GM18502 (cell line): ENCODE results near the gene KRTAP5-7.
"Not testable (repeated sequence)": the region's sequence is repeated elsewhere in the genome, so short reads cannot be mapped to it uniquely, and the experiment has no call there.

Experiments
- ATAC-seq: cut with Tn5 transposase; IDR thresholded peaks from one replicate; pipeline ENCODE4 v1.9.1; 2021; ENCODE audit warnings: mild to moderate bottlenecking; ENCODE audit not compliant: unreplicated experiment, poor library complexity

The KRTAP5-7 gene

DNA sequence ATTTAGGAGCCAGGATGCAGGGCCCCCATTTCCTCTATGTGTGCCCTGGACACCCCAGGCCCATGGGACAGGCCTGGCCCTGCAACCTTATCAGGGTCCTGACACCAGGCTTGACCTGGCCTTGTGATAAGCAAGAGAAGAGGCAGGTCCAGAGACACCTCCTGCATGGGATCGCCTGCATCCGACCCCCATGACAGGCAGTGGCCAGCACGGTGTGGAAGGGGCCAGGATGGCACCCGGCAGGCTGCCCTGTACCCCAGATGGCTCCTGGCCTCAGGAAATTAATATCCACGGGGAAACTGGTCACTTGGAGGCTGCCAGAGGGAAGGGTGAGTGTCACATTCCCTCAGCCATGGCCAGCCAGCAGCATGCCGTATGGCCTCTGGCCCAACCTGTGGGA lies 27.9 kb downstream of the KRTAP5-7 start:
- ATAC-seq: no peak

DNA sequence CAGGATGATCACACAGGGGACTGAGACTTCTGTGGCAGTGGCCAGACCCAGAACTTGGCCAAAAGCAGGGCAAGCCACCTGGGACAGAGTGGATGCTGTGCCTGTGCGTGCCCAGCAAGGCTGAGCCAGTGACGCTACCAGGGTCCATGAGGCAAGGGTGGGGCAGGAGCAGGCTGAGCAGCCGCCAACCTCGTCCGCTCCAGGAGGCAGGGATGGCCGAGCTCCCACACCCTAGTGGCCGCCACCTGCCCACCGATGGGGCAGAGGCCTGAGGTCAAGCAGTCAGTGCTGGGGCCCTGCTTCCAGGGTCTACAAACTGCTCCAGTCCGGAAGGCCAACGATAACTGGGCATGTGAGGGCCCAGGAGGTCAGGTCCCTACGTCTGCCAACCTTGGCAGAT lies 28.4 kb downstream of the KRTAP5-7 start:
- no peak for ATAC-seq

DNA sequence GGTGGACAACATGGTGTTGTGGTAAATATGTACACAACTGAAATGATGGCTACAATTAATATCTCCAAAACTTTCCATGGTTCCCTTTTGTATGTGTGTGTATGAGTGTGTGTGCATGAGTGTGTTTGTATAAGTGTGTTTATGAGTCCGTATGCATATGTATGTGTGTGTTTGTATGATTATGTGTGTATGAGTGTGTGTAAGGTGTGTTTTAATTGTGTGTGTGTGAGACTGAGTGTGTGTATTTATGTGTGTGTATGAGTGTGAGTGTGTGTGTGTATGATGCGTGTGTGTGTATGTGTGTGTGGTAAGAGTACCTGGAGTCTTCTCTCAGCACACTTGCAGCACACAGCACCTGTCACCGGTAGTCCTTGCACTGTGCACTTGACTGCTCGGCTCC lies 29.0 kb downstream of the KRTAP5-7 start:
- ATAC-seq: no peak

DNA sequence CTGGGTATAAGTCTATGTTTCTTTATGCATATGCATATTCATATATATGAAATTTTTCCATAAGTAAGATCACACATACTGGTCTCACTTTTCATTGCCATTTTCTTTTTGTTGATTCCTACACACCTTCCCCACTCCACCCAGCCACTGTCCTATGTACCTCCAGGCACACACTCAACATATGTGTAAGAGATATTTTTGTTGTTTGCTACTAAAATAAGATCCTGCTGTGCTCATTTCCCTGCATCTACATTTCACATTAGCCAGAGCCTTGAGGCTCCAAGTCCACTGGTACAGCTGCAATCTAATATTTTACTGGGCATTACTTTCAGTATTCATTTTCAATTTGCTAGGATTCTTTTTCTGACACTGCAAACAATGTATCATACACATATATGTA lies 30.2 kb downstream of the KRTAP5-7 start:
- no peak for ATAC-seq

DNA sequence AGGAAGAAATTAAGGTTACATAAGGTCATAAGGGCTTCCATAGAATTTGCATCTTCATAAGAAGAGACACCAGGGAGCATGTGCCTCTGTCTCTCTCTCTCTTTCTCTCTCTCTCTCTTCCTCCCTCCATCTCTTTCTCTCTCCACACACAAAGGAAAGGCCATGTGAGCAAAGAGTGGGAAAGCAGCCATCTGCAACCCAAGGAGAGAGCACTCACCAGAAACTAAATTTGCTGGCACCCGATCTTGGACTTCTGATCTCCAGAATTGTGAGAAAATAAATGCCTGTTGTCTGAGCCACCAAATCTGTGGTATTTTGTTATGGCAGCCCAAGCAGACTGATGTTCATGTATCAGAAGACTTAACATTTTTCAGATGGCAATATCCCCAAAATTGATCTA lies 31.9 kb downstream of the KRTAP5-7 start:
- ATAC-seq: no peak

DNA sequence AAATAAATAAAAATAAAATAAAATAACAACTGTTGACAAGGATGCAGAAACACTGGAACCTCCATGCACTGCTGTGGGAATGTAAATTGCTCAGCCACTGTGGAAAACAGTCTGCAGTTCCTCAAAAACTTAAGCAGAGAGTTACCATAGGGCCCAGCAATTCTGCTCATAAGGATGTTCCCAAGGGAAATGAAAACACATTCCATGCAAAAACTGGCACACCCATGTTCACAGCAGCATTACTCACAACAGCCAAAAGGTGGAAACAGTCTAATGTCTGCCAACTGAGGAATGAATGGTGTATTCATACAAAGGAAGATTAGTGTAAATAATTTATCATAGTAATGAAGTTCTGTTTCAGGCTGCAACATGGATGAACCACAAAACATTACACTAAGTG lies 35.1 kb downstream of the KRTAP5-7 start:
- no peak for ATAC-seq

DNA sequence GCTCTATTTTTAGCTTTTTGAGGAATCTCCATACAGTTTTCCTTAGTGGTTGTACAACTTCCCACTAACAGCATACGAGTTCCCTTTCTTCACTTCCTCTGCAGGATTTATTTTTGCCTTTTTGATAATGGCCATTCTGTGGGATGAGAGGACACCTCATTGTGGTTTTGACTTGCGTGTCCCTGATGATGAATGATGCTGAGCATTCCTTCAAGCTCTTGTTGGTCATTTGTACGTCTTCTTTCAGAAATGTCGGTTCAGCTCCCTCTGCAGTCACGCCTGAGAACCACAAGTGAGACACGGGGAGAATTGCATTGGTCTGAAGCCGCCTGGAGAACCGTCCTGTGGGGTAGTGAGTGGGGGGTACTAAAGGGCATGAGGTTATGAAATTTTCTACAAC lies 36.3 kb downstream of the KRTAP5-7 start:
- ATAC-seq: no peak

DNA sequence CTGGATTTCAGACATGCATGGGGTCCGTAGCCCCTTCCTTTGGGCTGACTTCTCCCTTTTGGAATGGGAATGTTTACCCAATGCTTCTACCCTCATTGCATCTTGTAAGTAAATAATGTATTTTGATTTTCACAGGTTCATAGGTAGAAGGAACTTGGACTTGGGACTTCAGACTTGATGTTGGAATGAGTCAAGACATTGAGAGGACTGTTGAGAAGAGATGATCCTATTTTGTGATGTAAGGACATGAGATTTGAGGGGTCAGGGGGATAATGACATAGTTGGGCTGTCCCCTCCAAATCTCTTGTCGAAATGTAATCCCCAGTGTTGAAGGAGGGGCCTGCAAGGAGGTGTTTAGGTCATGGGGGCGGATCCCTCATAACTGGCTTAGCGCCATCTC lies 37.4 kb downstream of the KRTAP5-7 start:
- ATAC-seq: no peak

DNA sequence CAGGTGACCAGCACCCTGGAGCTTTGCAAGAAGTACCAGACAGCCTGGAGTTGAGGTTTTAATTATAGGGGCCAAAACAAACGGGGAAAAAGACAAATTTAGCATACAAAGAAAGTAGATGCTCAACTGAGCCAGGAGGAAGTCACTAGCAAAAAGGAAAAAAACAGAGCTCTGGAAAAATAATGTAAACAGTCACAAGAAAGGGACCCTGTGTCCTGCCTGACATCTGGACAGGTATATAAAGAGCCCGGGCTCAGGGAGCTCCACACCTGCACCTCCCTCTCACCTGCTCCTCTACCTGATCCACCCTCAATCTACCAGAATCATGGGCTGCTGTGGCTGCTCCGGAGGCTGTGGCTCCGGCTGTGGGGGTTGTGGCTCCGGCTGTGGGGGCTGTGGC lies 38.2 kb downstream of the KRTAP5-7 start, which contains the start of gene KRTAP5-10:
KRTAP5-10 (plus strand) TSS at position 301 of the 400 bp plus-strand sequence; CDS start at position 326, 25 bp downstream.
- ATAC-seq: no peak

DNA sequence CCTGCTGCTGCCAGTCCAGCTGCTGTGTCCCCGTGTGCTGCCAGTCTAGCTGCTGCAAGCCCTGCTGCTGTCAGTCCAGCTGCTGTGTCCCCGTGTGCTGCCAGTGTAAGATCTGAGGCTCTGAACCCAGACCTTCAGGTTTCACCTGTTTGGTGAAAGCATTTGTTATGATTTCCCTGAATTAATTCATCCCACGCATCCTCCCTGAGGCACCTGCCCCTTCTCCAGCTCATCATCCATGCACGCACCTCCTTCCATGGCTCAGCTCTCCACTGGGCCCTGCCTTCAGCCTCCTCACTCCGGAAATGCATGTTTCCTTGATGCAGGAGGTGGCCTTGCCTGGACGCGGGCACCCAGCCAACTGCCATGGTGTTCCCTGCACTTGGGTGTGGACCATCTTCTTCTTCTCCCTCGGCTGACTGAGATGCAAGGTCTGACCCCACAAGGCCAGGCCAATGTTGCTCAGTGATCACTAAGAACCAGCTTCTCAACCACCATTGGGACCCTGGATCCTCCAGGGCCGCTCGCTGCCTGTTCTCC lies 39.1 kb downstream of the KRTAP5-7 start:
- ATAC-seq: no peak

DNA sequence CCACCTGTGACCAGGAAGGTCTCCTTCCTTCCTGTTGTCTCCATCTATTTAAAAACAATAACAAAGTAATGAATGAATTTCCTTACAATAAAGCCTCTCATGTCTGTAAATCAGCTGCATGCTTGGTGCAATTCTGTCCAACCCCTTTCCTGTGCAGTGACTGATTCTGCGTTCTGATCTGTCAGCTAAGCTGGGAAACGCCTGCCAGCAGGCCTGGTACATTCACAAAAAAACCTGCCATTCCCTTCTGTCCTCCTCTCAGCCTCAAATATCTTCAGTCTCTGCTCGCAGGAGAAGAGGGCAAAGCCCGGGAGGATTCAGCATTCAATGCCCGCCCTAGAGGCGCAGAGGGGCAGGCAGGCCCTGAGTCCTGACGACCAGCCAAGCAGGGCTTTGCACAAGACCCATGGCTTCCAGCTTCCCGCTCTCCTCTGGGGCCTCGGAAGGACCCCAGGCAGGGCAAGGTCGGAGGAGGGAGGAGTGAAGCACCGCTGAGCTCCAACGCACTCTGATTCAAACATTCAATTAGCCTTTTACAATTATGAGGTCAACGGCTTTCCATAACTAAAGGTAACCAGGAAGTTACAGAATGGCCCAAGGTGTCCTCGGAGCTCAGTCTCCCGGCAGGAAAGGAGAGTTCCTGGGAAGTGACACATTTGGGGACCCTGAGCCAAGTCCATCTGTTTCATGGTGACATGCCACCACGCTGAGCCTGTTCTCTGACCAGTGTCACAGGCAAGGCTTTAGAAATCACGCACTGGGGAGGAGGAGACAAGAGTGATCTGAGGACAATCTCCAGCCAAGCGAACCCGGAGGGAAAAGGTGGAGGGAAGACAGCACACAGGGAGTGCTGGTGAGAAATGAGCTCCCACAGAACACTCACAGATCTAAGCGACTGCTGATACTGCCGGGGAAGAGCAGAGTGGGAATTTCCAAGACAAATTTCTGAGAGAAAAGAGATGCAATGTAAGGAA lies 39.8 kb downstream of the KRTAP5-7 start:
- not testable (repeated sequence) for ATAC-seq

DNA sequence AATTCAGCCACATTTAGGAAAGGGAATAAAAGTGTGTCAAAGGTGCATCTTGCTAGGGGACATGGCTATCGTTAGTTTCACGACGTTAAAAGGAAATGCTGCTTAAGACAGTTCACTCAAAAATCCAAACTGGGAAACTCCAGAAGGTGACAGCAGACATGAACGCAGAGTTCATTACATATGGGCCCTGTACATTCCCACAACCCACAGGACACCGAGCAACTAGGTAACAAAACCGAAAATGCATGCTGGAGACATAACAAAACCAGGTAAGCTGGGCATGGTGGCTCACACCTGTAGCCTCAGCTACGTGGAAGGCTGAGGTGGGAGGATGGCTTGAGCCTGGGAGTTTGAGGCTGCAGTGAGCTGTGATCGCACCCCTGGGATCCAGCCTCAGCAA lies 40.6 kb downstream of the KRTAP5-7 start:
- ATAC-seq: not testable (repeated sequence)

DNA sequence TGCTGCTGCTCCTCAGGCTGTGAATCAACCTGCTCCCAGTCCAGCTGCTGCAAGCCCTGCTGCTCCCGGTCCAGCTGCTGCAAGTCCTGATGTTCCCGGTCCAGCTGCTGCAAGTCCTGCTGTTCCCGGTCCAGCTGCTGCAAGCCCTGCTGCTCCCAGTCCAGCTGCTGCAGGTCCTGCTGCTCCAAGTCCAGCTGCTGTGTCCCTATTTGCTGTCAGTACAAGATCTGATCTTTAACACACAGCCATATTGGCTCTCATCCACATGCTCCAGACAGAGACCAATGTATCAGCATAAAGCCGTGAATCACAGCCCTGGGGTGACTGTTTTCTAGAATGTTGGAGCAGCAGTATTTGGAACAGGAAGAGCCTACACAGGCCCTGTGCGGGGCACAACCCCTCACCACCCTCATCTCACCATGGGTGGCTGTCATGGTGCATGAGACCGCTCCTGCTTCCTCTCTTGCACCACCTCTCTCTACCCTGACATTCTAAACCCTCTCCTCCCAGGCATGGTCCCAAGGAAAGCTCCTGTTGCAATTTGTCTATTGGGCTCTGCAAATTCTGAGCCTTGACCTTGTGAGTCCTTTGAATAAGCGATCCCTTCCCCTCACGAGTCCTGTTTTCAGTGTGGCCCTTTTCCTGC lies 41.8 kb downstream of the KRTAP5-7 start:
- ATAC-seq: no peak

DNA sequence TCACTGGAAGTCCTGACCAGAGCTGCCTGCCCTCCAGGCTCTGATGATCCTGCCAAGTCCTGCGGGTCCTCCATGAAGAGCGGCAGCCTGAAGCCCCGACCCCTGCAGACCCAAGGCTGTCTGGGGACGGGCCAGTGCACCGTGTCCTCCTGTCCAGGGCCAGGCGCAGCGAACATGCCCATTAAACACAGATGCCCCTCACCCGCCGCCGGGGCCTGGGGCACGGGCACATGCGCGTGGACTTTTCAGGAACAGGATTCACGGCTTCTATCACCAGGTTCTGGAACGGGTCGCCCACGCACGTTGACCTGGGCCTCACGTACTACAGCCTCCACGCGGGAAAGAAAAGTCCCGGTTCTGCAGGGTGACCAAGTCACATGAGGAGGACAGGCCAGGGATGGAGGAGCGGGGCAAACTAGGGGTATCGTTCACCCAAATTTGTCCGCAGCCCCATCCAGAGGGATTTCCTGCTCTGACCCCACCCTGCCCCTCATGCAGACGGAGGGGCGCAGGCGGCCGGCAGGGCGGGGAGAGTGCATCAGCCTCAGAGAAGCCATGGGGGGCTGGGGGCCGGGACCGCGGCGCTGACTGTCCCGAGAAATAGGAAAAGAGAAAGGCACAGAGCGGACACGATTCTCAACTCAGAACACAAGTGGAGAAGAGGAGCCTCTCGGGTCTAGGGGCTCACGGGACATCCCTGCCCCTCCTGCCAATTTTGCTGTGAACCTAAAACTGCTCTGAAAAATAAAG lies 44.2 kb downstream of the KRTAP5-7 start:
- not testable (repeated sequence) for ATAC-seq

DNA sequence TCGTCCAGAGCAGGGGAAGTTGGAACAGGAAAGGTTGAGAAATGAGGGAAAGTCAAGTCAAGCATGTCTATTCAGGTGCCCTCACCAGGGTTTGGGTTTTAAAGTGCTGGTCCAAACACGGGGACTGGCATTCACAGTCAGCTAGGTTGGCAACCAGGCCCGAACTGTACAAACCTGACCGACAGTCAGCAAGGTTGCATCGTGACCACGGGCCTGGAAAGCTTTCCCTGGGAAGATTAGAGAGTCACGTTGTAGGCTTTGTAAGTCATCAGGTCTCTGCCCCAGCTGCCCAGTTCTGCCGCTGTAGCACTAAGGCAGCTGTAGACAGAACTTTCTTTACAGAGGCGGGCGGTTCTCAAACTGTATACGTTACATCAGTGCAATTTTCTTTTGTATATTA lies 45.7 kb downstream of the KRTAP5-7 start:
- no peak for ATAC-seq

DNA sequence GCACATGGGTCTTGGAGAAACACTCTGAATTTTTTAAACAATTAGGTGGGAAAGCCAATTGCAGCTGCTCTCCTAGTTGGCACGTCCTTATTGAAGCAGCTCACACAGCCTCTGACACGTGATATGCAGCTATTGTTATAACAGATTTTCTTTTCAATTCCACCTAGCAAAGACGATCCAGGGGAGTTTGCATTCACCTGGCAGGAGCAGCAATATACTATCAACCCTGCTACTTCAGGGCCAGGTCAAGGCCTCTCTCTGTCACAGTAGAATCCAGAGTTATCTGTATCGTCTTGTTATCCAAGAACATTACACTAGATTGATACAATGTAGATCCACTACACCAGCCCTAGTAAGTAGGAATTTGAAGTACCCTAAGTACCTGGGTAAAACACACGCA lies 47.4 kb downstream of the KRTAP5-7 start:
- no peak for ATAC-seq

DNA sequence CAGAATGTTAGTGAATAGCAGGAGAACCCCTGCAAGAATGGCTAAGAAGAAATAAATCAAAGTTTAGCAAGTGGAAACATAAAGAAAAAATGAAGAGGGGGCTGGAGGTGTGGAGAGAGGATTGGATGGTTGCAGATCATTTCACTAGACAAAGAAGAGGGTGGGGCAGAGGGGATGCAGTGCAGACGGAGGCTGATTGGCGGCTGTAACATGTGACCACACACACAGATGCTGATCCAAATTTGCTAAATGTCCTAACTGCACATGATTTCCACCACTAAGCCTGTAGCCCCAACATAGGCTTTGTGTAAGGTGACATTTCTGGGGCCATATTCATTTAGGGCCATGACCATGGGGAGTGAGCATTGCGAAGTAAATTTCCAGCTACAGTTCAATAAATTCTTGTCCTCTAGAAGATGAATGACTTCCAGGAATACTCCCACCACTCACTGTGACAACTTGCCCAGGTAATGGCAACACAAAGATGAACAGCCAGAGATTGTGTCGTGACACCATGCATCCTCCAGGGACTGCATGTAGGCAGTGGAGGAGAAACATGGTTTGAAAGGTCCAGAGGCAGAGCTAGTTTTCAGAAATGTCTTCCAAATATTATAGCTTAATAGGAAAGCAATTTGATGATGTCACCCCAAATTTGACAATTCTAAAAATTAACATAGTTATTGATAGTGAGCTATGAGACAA lies 48.8 kb downstream of the KRTAP5-7 start:
- ATAC-seq: no peak

DNA sequence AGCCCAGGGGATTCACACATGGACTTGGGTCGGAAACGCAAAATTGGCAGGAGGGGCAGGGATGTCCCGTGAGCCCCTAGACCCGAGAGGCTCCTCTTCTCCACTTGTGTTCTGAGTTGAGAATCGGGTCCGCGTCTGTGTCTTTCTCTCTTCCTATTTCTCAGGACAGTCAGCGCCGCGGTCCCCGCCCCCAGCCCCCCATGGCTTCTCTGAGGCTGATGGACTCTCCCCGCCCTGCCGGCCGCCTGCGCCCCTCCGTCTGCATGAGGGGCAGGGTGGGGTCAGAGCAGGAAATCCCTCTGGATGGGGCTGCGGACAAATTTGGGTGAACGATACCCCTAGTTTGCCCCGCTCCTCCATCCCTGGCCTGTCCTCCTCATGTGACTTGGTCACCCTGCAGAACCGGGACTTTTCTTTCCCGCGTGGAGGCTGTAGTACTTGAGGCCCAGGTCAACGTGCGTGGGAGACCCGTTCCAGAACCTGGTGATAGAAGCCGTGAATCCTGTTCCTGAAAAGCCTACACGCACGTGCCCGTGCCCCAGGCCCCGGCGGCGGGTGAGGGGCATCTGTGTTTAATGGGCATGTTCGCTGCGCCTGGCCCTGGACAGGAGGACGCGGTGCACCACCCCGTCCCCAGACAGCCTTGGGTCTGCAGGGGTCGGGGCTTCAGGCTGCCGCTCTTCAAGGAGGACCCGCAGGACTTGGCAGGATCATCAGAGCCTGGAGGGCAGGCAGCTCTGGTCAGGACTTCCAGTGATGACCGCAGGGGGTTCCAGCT lies 49.8 kb downstream of the KRTAP5-7 start:
- not testable (repeated sequence) for ATAC-seq

DNA sequence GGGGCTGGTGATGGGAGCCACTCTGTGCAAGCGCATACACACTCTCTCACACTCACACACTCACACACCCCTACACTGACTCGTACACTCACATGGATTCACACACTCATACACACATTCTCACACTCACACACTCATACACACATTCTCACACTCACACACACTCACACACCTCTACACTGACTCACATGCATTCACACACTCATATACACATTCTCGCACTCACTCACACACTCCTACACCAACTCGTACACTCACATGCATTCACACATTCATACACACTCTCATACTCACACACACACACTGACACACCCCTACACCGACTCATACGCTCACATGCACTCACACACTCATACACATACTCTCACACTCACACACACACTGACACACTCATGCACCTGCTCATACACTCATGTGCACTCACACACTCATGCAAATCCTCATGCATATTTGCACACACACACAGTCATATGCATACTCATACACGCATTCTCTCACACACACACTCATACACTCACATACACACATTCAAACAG lies 50.5 kb downstream of the KRTAP5-7 start:
- ATAC-seq: no peak
